Osteocyte (in vitro differentiated cells): ENCODE data around the gene C3orf70. TPM values are rescaled to one million over a fixed set of nuclear protein-coding genes. Genes with fewer than 3 reads are reported as not detected.

Experiments used
- DNase-seq: peaks from one replicate; pipeline ENCODE4 v3.0.0; 2021; ENCODE audit warnings: mixed read lengths; ENCODE audit not compliant: unreplicated experiment; ENCODE audit errors: extremely low spot score
- H3K27ac Mint-ChIP-seq: one replicate; pipeline ENCODE4 v1.8.0; 2021; ENCODE audit warnings: mild to moderate bottlenecking, mixed read lengths; ENCODE audit not compliant: unreplicated experiment
- H3K27me3 Mint-ChIP-seq: one replicate; pipeline ENCODE4 v1.8.0; 2021; ENCODE audit warnings: mixed read lengths; ENCODE audit not compliant: unreplicated experiment
- H3K36me3 Mint-ChIP-seq: one replicate; pipeline ENCODE4 v1.8.0; 2021; ENCODE audit warnings: mixed read lengths; ENCODE audit not compliant: unreplicated experiment
- H3K4me1 Mint-ChIP-seq: one replicate; pipeline ENCODE4 v1.8.0; 2021; ENCODE audit warnings: mixed read lengths; ENCODE audit not compliant: unreplicated experiment
- H3K4me3 Mint-ChIP-seq: one replicate; pipeline ENCODE4 v1.8.0; 2021; ENCODE audit warnings: mild to moderate bottlenecking, moderate library complexity, mixed read lengths; ENCODE audit not compliant: unreplicated experiment
- H3K9me3 Mint-ChIP-seq: one replicate; pipeline ENCODE4 v1.8.0; 2021; ENCODE audit warnings: mixed read lengths; ENCODE audit not compliant: unreplicated experiment
- CTCF ChIP-seq: fragments of 200-600 bp; sonication (generic); IDR thresholded peaks from 2 replicates; pipeline ENCODE4 v1.5.0; 2021; ENCODE audit warnings: antibody characterized with exemption, mild to moderate bottlenecking, moderate library complexity
- total RNA-seq: library from RNA; stranded (reverse); gene quantifications from 2 replicates; pipeline ENCODE4 v1.2.1, GENCODE V29; 2021

C3orf70 gene
- total RNA-seq, 1 donor from 2014 or later: 4.8 TPM

GRCh38 chr3:185046603-185047002, 106.3 kb downstream of the C3orf70 start:
- Mint-ChIP-seq H3K27ac (no peak overlapping the region), H3K4me1 (peaks cover 2% of the 10 kb centered on the region), H3K27me3 (no peaks in the 10 kb centered on the region), H3K4me3 (no peak overlapping the region), H3K9me3 (no peaks in the 10 kb centered on the region), H3K36me3 (peaks cover 26% of the 10 kb centered on the region)
- no peak for DNase-seq
- TF ChIP-seq CTCF: no peak

GRCh38 chr3:185046164-185046515, 106.7 kb downstream of the C3orf70 start:
- TF ChIP-seq CTCF: no peak
- no peaks in the 10 kb centered on the region for H3K9me3 Mint-ChIP-seq
- peaks cover 25% of the 10 kb centered on the region for H3K36me3 Mint-ChIP-seq
- no peak overlapping the region for H3K4me3 Mint-ChIP-seq
- H3K27ac Mint-ChIP-seq: no peak overlapping the region
- no peaks in the 10 kb centered on the region for H3K27me3 Mint-ChIP-seq
- no peak for DNase-seq
- peaks cover 2% of the 10 kb centered on the region for H3K4me1 Mint-ChIP-seq

- no peak for DNase-seq
- Mint-ChIP-seq H3K27ac (no peak overlapping the region), H3K4me3 (no peak overlapping the region), H3K36me3 (peaks cover 1% of the 10 kb centered on the region), H3K4me1 (peaks cover 2% of the 10 kb centered on the region), H3K27me3 (no peaks in the 10 kb centered on the region), H3K9me3 (peaks cover 3% of the 10 kb centered on the region)
- TF ChIP-seq CTCF: no peak
Observed at GRCh38 chr3:185042312-185043050, 110.4 kb downstream of the C3orf70 start.

GRCh38 chr3:185041540-185041939, 111.3 kb downstream of the C3orf70 start:
- peaks cover 9% of the 10 kb centered on the region for H3K9me3 Mint-ChIP-seq
- no peak overlapping the region for H3K27ac Mint-ChIP-seq
- peaks cover 2% of the 10 kb centered on the region for H3K4me1 Mint-ChIP-seq
- no peak for DNase-seq
- H3K4me3 Mint-ChIP-seq: no peak overlapping the region
- TF ChIP-seq CTCF: no peak
- peaks cover 8% of the 10 kb centered on the region for H3K36me3 Mint-ChIP-seq
- no peaks in the 10 kb centered on the region for H3K27me3 Mint-ChIP-seq

GRCh38 chr3:185040425-185040824, 112.4 kb downstream of the C3orf70 start:
- Mint-ChIP-seq H3K36me3 (peaks cover 8% of the 10 kb centered on the region), H3K27ac (no peak overlapping the region), H3K4me3 (no peak overlapping the region), H3K27me3 (no peaks in the 10 kb centered on the region), H3K4me1 (no peaks in the 10 kb centered on the region), H3K9me3 (peaks cover 17% of the 10 kb centered on the region)
- no peak for TF ChIP-seq CTCF
- no peak for DNase-seq
